SK-N-SH (cell line): Measurements from ENCODE around the gene PSMG3. TPM values are rescaled to one million over a fixed set of nuclear protein-coding genes. Genes with fewer than 3 reads are reported as not detected.
A peak's percentile ranks its signal among the peaks of the same experiment; 100 is the strongest.

ENCODE experiments used
- CTCF ChIA-PET: fragments of 300-600, 350-600 bp; formaldehyde crosslinking; extraction: SDS; loops from one replicate; lab custom pipeline; 2021; lab: Yijun Ruan, JAX
- POLR2A ChIA-PET: fragments of 350-600 bp; sonication (Branson Sonifier 250); formaldehyde crosslinking; extraction: SDS; loops from one replicate; lab custom pipeline; 2020; ENCODE audit warnings: antibody characterized with exemption, inconsistent platforms; lab: Yijun Ruan, JAX
- DNase-seq: peaks from one replicate; pipeline ENCODE4 v3.0.0; 2012
- H2AFZ ChIP-seq: fragments of 200-600 bp; sonication (generic); 2 replicates; pipeline ENCODE4 v1.8.1; 2016; ENCODE audit warnings: antibody characterized with exemption, mild to moderate bottlenecking, low read depth
- H3F3A ChIP-seq: fragments of 200-600 bp; sonication (generic); replicated peaks from 2 replicates; pipeline ENCODE3; 2016; ENCODE audit warnings: antibody characterized with exemption, mild to moderate bottlenecking; ENCODE audit not compliant: insufficient read depth
- H3K27ac ChIP-seq, 2 experiments: fragments of 200-500 bp in 1 of 2; fragments of 200-600 bp in 1 of 2; sonication (Bioruptor generic) in 1 of 2; sonication (generic), shearing (Covaris generic) in 1 of 2; 2 replicates each; pipeline versions ENCODE4 v1.5.1 to v1.6.1; 2014 to 2016; ENCODE audit warnings: low read depth in 2 of 2, inconsistent platforms in 1 of 2, low read length in 1 of 2, mild to moderate bottlenecking in 1 of 2, mixed read lengths in 1 of 2
- H3K27me3 ChIP-seq: fragments of 200-600 bp; sonication (generic), shearing (Covaris generic); 2 replicates; pipeline ENCODE4 v1.6.1; 2016; ENCODE audit warnings: mixed run types; ENCODE audit not compliant: insufficient read depth
- H3K36me3 ChIP-seq, 2 experiments: fragments of 200-500 bp in 1 of 2; fragments of 200-600 bp in 1 of 2; sonication (Bioruptor generic) in 1 of 2; sonication (generic) in 1 of 2; replicated peaks in 1 of 2; 2 replicates each; pipeline versions ENCODE3 to v1.5.1; 2014 to 2016; ENCODE audit warnings: low read length in 1 of 2, mild to moderate bottlenecking in 1 of 2; ENCODE audit not compliant: insufficient read depth in 2 of 2, control insufficient read depth in 1 of 2
- H3K4me1 ChIP-seq, 2 experiments: fragments of 200-500 bp in 1 of 2; fragments of 200-600 bp in 1 of 2; sonication (Bioruptor generic) in 1 of 2; sonication (generic), shearing (Covaris generic) in 1 of 2; 2 replicates each; pipeline versions ENCODE4 v1.5.1 to v1.6.1; 2014 to 2016; ENCODE audit warnings: low read depth in 1 of 2, low read length in 1 of 2, mixed run types in 1 of 2; ENCODE audit not compliant: insufficient read depth in 2 of 2, control insufficient read depth in 1 of 2
- H3K4me2 ChIP-seq: fragments of 200-600 bp; sonication (generic), shearing (Covaris generic); 2 replicates; pipeline ENCODE4 v1.6.1; 2017; ENCODE audit warnings: mixed run types
- H3K4me3 ChIP-seq, 2 experiments: fragments of 200-500 bp in 1 of 2; fragments of 200-600 bp in 1 of 2; sonication (Bioruptor generic) in 1 of 2; sonication (generic), shearing (Covaris generic) in 1 of 2; 2 replicates each; pipeline versions ENCODE4 v1.5.1 to v1.8.1; 2014 to 2016; ENCODE audit warnings: low read depth in 2 of 2, inconsistent platforms in 1 of 2, low read length in 1 of 2, mild to moderate bottlenecking in 1 of 2, mixed read lengths in 1 of 2, moderate library complexity in 1 of 2
- H3K79me2 ChIP-seq: fragments of 200-600 bp; sonication (generic); 2 replicates; pipeline ENCODE4 v1.8.1; 2017; ENCODE audit warnings: mild to moderate bottlenecking; ENCODE audit not compliant: insufficient read depth
- H3K9ac ChIP-seq: fragments of 200-600 bp; sonication (generic); 2 replicates; pipeline ENCODE4 v1.6.1; 2017; ENCODE audit warnings: mixed run types
- H3K9me2 ChIP-seq: fragments of 200-600 bp; sonication (generic); 2 replicates; pipeline ENCODE4 v1.6.1; 2017; ENCODE audit warnings: mixed run types
- H3K9me3 ChIP-seq: fragments of 200-600 bp; sonication (generic); 2 replicates; pipeline ENCODE4 v1.6.1; 2017; ENCODE audit warnings: mixed run types, mild to moderate bottlenecking, moderate library complexity
- H4K20me1 ChIP-seq: fragments of 200-600 bp; sonication (generic); 2 replicates; pipeline ENCODE4 v1.6.1; 2017; ENCODE audit warnings: mild to moderate bottlenecking, mixed run types; ENCODE audit not compliant: insufficient read depth
- EP300 ChIP-seq, 2 experiments: IDR thresholded peaks; 2 replicates each; pipeline versions ENCODE4 v1.4.0 to v1.6.1; 2012; ENCODE audit warnings: borderline replicate concordance in 1 of 2, low read depth in 1 of 2, low read length in 1 of 2
- FOXM1 ChIP-seq: IDR thresholded peaks from 2 replicates; pipeline ENCODE4 v1.4.0; 2012; ENCODE audit warnings: low read depth, mild to moderate bottlenecking
- GABPA ChIP-seq: IDR thresholded peaks from 2 replicates; pipeline ENCODE4 v1.4.0; 2012; ENCODE audit warnings: low read depth, mild to moderate bottlenecking
- NRF1 ChIP-seq: IDR thresholded peaks from 2 replicates; pipeline ENCODE4 v1.6.1; 2012; ENCODE audit warnings: low read depth, mild to moderate bottlenecking, low read length
- RXRA ChIP-seq: IDR thresholded peaks from 2 replicates; pipeline ENCODE4 v1.4.0; 2012; ENCODE audit warnings: low read depth, mild to moderate bottlenecking, borderline replicate concordance
- SIN3A ChIP-seq: IDR thresholded peaks from 2 replicates; pipeline ENCODE4 v1.6.1; 2012; ENCODE audit warnings: low read depth, mild to moderate bottlenecking, low read length, moderate library complexity, borderline replicate concordance
- SMC3 ChIP-seq: IDR thresholded peaks from 2 replicates; pipeline ENCODE4 v1.6.1; 2012; ENCODE audit warnings: low read depth, low read length, improper control_type of control experiment
- TAF1 ChIP-seq: IDR thresholded peaks from 2 replicates; pipeline ENCODE4 v1.6.1; 2012; ENCODE audit warnings: low read depth, mild to moderate bottlenecking, low read length, moderate library complexity, borderline replicate concordance
- TEAD4 ChIP-seq: IDR thresholded peaks from 2 replicates; pipeline ENCODE4 v1.4.0; 2012; ENCODE audit warnings: mild to moderate bottlenecking, borderline replicate concordance; ENCODE audit not compliant: insufficient read depth
- WGBS: methylation state at CpG from one replicate; pipeline ENCODE4 v1.1.6; 2017; ENCODE audit warnings: low lambda C conversion rate; 5-methylcytosine and 5-hydroxymethylcytosine counted together
- polyA plus RNA-seq, 3 experiments: library from polyadenylated mRNA; depleted of rRNA; stranded (reverse); fragments of >200 nt; gene quantifications; 2 replicates each; pipeline ENCODE4 v1.2.3, GENCODE V29; 2012
- TF ChIP-seq, protein P1 (sequence below): fragments of 150-350 bp; IDR thresholded peaks from 2 replicates; pipeline ENCODE4 v1.6.1; 2016; ENCODE audit warnings: mild to moderate bottlenecking, low read depth, low read length
- TF ChIP-seq, protein P2 (sequence below): fragments of 200-600 bp; sonication (generic); IDR thresholded peaks from 2 replicates; pipeline ENCODE4 v1.6.1; 2017; ENCODE audit warnings: antibody characterized with exemption, mild to moderate bottlenecking, moderate library complexity
- TF ChIP-seq, protein P3 (sequence below): IDR thresholded peaks from 2 replicates; pipeline ENCODE4 v1.4.0; 2012; ENCODE audit warnings: low read depth, borderline replicate concordance
- TF ChIP-seq, protein P4 (sequence below): IDR thresholded peaks from 2 replicates; pipeline ENCODE4 v1.4.0; 2012; ENCODE audit warnings: low read depth, borderline replicate concordance
- TF ChIP-seq, protein P5 (sequence below): IDR thresholded peaks from 2 replicates; pipeline ENCODE4; 2012
- TF ChIP-seq, protein P6 (sequence below): IDR thresholded peaks from 2 replicates; pipeline ENCODE4 v1.4.0; 2012; ENCODE audit warnings: low read depth

Gene PSMG3
- polyA plus RNA-seq, 1 of the 3 experiments (the other 2 are of a cell fraction) = 109 TPM

DNA sequence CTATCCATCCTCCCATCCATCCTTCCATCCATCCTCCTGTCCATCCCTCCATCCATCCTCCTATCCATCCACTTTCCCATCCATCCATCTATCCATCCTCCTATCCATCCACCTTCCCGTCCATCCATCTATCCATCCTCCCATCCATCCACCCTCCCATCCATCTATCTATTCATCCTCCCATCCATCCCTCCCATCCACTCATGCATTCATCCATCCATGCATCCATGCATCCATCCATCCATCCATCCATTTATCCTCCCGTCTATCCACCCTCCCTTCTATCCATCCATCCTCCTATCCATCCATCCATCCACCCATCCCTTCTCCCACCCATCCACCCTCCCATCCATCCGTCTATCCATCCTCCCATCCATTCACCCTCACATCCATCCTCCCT is 25.2 kb upstream of the PSMG3 start:
- CTCF ChIA-PET = interaction anchor here (0.8 kb wide), 1 partner anchor 45 kb away, joined by 3 read pairs; no protein-coding TSS in a partner anchor
- no peak for DNase-seq
- H3K9me3 ChIP-seq = no peaks in the 10 kb centered on the region
- no peaks in the 10 kb centered on the region for H4K20me1 ChIP-seq
- no peak overlapping the region for H3K4me3 ChIP-seq
- peaks cover 0 to 76% of the 10 kb centered on the region in 2 experiments; a peak in 1 of 4 replicates for H3K4me1 ChIP-seq
- peaks cover 48% of the 10 kb centered on the region for H3K27me3 ChIP-seq
- no peak overlapping the region for H3K9ac ChIP-seq
- H3K9me2 ChIP-seq = no peaks in the 10 kb centered on the region
- H2AFZ ChIP-seq = no peak overlapping the region
- POLR2A ChIA-PET = interaction anchor here (3.0 to 3.3 kb wide), 2 partner anchors 9 to 45 kb away, joined by 12 to 19 read pairs; no protein-coding TSS in a partner anchor
- no peak for TF ChIP-seq RXRA
- no peaks in the 10 kb centered on the region for H3F3A ChIP-seq
- no peaks in the 10 kb centered on the region for H3K79me2 ChIP-seq
- 50% methylated on average over 3 of the region's 3 CpGs for WGBS
- H3K36me3 ChIP-seq = no peaks in the 10 kb centered on the region
- H3K27ac ChIP-seq = peak overlapping the region in 1 of 2 experiments; percentile 89; a peak in 1 of 4 replicates
- H3K4me2 ChIP-seq = no peak overlapping the region

DNA sequence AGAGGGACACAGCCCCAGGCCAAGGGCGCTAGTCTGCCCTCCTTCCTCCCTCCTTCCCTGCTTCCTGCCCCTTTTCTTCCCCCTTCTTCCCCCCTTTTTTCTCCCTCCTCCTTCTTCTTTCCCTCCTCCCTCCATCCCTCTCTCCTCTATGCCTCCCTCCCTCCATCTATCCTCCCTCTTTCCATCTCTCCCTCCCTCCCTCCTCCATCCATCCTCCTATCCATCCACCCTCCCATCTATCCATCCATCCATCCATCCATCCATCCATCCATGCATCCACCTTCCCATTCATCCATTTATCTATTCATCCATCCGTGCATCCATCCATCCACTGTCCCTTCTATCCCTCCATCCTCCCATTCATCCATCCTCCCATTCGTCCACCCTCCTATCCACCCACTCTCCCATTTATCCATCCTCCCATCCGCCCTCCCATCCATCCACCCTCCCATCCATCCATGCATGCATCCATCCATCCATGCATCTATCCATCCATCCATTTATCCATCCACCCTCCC is 24.1 kb upstream of the PSMG3 start:
- no peaks in the 10 kb centered on the region for H3F3A ChIP-seq
- H3K27ac ChIP-seq = peak overlapping the region in 1 of 2 experiments; percentile 85; a peak in 1 of 4 replicates
- H3K9ac ChIP-seq = no peak overlapping the region
- H3K27me3 ChIP-seq = peaks cover 50% of the 10 kb centered on the region
- no peak for DNase-seq
- no peaks in the 10 kb centered on the region for H4K20me1 ChIP-seq
- TF ChIP-seq, protein P1, sequence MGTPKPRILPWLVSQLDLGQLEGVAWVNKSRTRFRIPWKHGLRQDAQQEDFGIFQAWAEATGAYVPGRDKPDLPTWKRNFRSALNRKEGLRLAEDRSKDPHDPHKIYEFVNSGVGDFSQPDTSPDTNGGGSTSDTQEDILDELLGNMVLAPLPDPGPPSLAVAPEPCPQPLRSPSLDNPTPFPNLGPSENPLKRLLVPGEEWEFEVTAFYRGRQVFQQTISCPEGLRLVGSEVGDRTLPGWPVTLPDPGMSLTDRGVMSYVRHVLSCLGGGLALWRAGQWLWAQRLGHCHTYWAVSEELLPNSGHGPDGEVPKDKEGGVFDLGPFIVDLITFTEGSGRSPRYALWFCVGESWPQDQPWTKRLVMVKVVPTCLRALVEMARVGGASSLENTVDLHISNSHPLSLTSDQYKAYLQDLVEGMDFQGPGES = no peak
- TF ChIP-seq NRF1 (no peak), TEAD4 (no peak), SIN3A (no peak), TAF1 (no peak), GABPA (no peak), EP300 (IDR thresholded peaks at IDR 0.05; ENCODE audit: borderline replicate concordance in 1 of 2, low read depth in 1 of 2, low read length in 1 of 2) (no peak), SMC3 (no peak), FOXM1 (no peak), RXRA (no peak)
- TF ChIP-seq, protein P2, sequence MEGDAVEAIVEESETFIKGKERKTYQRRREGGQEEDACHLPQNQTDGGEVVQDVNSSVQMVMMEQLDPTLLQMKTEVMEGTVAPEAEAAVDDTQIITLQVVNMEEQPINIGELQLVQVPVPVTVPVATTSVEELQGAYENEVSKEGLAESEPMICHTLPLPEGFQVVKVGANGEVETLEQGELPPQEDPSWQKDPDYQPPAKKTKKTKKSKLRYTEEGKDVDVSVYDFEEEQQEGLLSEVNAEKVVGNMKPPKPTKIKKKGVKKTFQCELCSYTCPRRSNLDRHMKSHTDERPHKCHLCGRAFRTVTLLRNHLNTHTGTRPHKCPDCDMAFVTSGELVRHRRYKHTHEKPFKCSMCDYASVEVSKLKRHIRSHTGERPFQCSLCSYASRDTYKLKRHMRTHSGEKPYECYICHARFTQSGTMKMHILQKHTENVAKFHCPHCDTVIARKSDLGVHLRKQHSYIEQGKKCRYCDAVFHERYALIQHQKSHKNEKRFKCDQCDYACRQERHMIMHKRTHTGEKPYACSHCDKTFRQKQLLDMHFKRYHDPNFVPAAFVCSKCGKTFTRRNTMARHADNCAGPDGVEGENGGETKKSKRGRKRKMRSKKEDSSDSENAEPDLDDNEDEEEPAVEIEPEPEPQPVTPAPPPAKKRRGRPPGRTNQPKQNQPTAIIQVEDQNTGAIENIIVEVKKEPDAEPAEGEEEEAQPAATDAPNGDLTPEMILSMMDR = no peak
- TF ChIP-seq, protein P3, sequence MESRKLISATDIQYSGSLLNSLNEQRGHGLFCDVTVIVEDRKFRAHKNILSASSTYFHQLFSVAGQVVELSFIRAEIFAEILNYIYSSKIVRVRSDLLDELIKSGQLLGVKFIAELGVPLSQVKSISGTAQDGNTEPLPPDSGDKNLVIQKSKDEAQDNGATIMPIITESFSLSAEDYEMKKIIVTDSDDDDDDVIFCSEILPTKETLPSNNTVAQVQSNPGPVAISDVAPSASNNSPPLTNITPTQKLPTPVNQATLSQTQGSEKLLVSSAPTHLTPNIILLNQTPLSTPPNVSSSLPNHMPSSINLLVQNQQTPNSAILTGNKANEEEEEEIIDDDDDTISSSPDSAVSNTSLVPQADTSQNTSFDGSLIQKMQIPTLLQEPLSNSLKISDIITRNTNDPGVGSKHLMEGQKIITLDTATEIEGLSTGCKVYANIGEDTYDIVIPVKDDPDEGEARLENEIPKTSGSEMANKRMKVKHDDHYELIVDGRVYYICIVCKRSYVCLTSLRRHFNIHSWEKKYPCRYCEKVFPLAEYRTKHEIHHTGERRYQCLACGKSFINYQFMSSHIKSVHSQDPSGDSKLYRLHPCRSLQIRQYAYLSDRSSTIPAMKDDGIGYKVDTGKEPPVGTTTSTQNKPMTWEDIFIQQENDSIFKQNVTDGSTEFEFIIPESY = no peak
- TF ChIP-seq, protein P4, sequence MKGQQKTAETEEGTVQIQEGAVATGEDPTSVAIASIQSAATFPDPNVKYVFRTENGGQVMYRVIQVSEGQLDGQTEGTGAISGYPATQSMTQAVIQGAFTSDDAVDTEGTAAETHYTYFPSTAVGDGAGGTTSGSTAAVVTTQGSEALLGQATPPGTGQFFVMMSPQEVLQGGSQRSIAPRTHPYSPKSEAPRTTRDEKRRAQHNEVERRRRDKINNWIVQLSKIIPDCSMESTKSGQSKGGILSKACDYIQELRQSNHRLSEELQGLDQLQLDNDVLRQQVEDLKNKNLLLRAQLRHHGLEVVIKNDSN = no peak
- TF ChIP-seq, protein P5, sequence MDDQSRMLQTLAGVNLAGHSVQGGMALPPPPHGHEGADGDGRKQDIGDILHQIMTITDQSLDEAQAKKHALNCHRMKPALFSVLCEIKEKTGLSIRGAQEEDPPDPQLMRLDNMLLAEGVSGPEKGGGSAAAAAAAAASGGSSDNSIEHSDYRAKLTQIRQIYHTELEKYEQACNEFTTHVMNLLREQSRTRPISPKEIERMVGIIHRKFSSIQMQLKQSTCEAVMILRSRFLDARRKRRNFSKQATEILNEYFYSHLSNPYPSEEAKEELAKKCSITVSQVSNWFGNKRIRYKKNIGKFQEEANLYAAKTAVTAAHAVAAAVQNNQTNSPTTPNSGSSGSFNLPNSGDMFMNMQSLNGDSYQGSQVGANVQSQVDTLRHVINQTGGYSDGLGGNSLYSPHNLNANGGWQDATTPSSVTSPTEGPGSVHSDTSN = no peak
- TF ChIP-seq, protein P6, sequence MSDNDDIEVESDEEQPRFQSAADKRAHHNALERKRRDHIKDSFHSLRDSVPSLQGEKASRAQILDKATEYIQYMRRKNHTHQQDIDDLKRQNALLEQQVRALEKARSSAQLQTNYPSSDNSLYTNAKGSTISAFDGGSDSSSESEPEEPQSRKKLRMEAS = no peak
- no peak overlapping the region for H2AFZ ChIP-seq
- H3K4me1 ChIP-seq = peaks cover 0 to 65% of the 10 kb centered on the region in 2 experiments; a peak in 1 of 4 replicates
- no peak overlapping the region for H3K4me2 ChIP-seq
- no peaks in the 10 kb centered on the region for H3K79me2 ChIP-seq
- 38% methylated on average over 4 of the region's 4 CpGs for WGBS
- H3K4me3 ChIP-seq = no peak overlapping the region
- ChIA-PET CTCF (interaction anchor here (0.7 to 2.0 kb wide), 5 partner anchors 15 to 273 kb away, joined by 3 to 12 read pairs (median 4); no protein-coding TSS in a partner anchor), POLR2A (no interaction called here)
- no peaks in the 10 kb centered on the region for H3K36me3 ChIP-seq
- H3K9me3 ChIP-seq = no peaks in the 10 kb centered on the region
- no peaks in the 10 kb centered on the region for H3K9me2 ChIP-seq
